Keratinocyte (primary cell): Measurements from ENCODE around the gene TBKBP1.

Experiments
- CTCF ChIP-seq, 3 experiments: IDR thresholded peaks in 1 of 3; conservative IDR thresholded peaks in 1 of 3; optimal IDR thresholded peaks in 1 of 3; 2 replicates in 2 of 3; 3 replicates in 1 of 3; pipeline versions ENCODE3 to v1.5.1; 2011; ENCODE audit warnings: low read length in 3 of 3, mild to moderate bottlenecking in 3 of 3, moderate library complexity in 2 of 3, control low read depth in 1 of 3, inconsistent platforms in 1 of 3; ENCODE audit not compliant: insufficient read depth in 2 of 3; ENCODE audit errors: extremely low read depth in 1 of 3
- EZH2 ChIP-seq: IDR thresholded peaks from one replicate; pipeline ENCODE4 v1.6.1; 2012; ENCODE audit warnings: inconsistent platforms, mild to moderate bottlenecking, low read length, moderate library complexity

- no peak for TF ChIP-seq CTCF (optimal IDR thresholded peaks at IDR 0.05 in 1 of 3, IDR thresholded peaks at IDR 0.05 in 1 of 3, conservative IDR thresholded peaks at IDR 0.05 in 1 of 3; ENCODE audit: extremely low read depth in 1 of 3, insufficient read depth in 2 of 3, low read length in 3 of 3)
- TF ChIP-seq EZH2: no peak
Observed at GRCh38 chr17:47696717-47697642, 3.0 kb downstream of the TBKBP1 start.
